Prostate gland (tissue), 2 donors: ENCODE data around the gene ITPR1. TPM values are rescaled to one million over a fixed set of nuclear protein-coding genes. Genes with fewer than 3 reads are reported as not detected.

Source experiments
- DNase-seq: peaks from one replicate; pipeline ENCODE4 v3.0.0-alpha.2; 2019; ENCODE audit warnings: low spot score
- H3K27ac ChIP-seq, 2 donors: fragments of 200-600 bp; sonication (generic); 2 replicates each; pipeline ENCODE4 v1.5.1; 2017 to 2019
- H3K27me3 ChIP-seq: fragments of 200-600 bp; sonication (generic); replicated peaks from 2 replicates; pipeline ENCODE4 v1.5.1; 2019; ENCODE audit not compliant: insufficient read depth
- H3K36me3 ChIP-seq, 2 donors: fragments of 200-600 bp; sonication (generic); 1 replicate in 1 of 2; 2 replicates in 1 of 2; pipeline versions ENCODE4 v1.5.1 to v1.8.1; 2017 to 2019
- H3K4me1 ChIP-seq: fragments of 200-600 bp; sonication (generic); replicated peaks from 2 replicates; pipeline ENCODE4 v1.5.1; 2019
- H3K4me3 ChIP-seq, 2 donors: fragments of 200-600 bp; sonication (generic); 2 replicates each; pipeline ENCODE4 v1.5.1; 2017 to 2019
- H3K9me3 ChIP-seq: fragments of 200-600 bp; sonication (generic); 2 replicates; pipeline ENCODE4 v1.5.1; 2017
- CTCF ChIP-seq, 4 experiments: fragments of 200-600 bp in 2 of 4; fragments of 450-650 bp in 2 of 4; sonication (generic) in 2 of 4; IDR thresholded peaks; 1 replicate in 3 of 4; 2 replicates in 1 of 4; pipeline ENCODE4 v1.5.1; 2016 to 2019; ENCODE audit warnings: antibody characterized with exemption in 4 of 4, mild to moderate bottlenecking in 2 of 4, moderate library complexity in 2 of 4
- POLR2A ChIP-seq: fragments of 450-650 bp; IDR thresholded peaks from one replicate; pipeline ENCODE4 v1.6.1; 2016; ENCODE audit warnings: antibody characterized with exemption, mild to moderate bottlenecking
- POLR2AphosphoS5 ChIP-seq: sonication (generic); formaldehyde crosslinking; IDR thresholded peaks from one replicate; pipeline ENCODE4 v1.6.1; 2017; ENCODE audit warnings: antibody characterized with exemption
- WGBS: methylation state at CpG from one replicate; pipeline ENCODE4 v1.1.5; 2018; 5-methylcytosine and 5-hydroxymethylcytosine counted together
- intact Hi-C: fragments of 100-400 bp; cut with DNase I; formaldehyde crosslinking; loops from one replicate; pipeline ENCODE4 v1.14.2; 2022
- total RNA-seq, 2 donors: library from RNA; depleted of rRNA; stranded (reverse); fragments of >200 nt; gene quantifications; one replicate each; pipeline ENCODE4 v1.1.0, GENCODE V29; 2016

The ITPR1 gene
- total RNA-seq, 2 donors from 2014 or later: 80.0 to 126 TPM

DNA sequence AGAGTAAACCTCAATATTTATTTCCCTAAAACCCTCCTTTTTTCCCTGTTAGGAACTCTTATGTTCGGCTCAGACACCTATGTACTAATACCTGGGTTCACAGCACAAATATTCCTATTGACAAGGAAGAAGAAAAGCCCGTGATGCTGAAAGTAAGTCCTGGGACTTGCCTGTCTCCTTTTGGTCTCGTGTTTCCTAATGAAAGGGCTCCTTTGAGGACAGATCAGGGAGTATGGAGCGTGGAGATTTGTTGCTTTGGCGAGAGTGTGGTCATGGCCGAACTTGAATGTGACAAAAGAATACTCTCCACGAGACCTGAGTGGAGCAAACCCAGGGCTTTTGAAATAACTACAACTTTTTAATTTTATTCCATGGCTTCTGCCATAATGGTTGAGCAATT is 167.8 kb downstream of the ITPR1 start:
- Histone ChIP-seq H3K9me3 (no peaks in the 10 kb centered on the region), H3K4me3 (no peak overlapping the region), H3K4me1 (no peaks in the 10 kb centered on the region), H3K27ac (no peak overlapping the region), H3K27me3 (no peaks in the 10 kb centered on the region), H3K36me3 (peaks cover 0 to 2% of the 10 kb centered on the region in 2 donors)
- intact Hi-C loops: no loop called here
- no peak for DNase-seq
- TF ChIP-seq CTCF (IDR thresholded peaks at IDR 0.05): no peak
- TF ChIP-seq POLR2A: no peak
- 85% methylated on average over 7 of the region's 7 CpGs for WGBS

- H3K36me3 ChIP-seq: peaks cover 0 to 2% of the 10 kb centered on the region in 2 donors
- H3K27me3 ChIP-seq: no peaks in the 10 kb centered on the region
- H3K4me3 ChIP-seq: no peak overlapping the region
- DNase-seq: no peak
- no peaks in the 10 kb centered on the region for H3K9me3 ChIP-seq
- intact Hi-C loops: no loop called here
- no peaks in the 10 kb centered on the region for H3K4me1 ChIP-seq
- WGBS: 92% methylated on average over 2 of the region's 2 CpGs
- TF ChIP-seq POLR2A (no peak), CTCF (IDR thresholded peaks at IDR 0.05) (no peak), POLR2AphosphoS5 (no peak)
- no peak overlapping the region for H3K27ac ChIP-seq
These were observed 171.3 kb downstream of the ITPR1 start for GRCh38 chr3:4664412-4664811.

- no peaks in the 10 kb centered on the region for H3K4me1 ChIP-seq
- no peak overlapping the region for H3K4me3 ChIP-seq
- H3K27me3 ChIP-seq: no peaks in the 10 kb centered on the region
- no peak overlapping the region for H3K27ac ChIP-seq
- TF ChIP-seq POLR2A: no peak
- no peak for TF ChIP-seq CTCF (IDR thresholded peaks at IDR 0.05)
- TF ChIP-seq POLR2AphosphoS5: no peak
- peaks cover 0 to 2% of the 10 kb centered on the region in 2 donors for H3K36me3 ChIP-seq
- DNase-seq: no peak
- no peaks in the 10 kb centered on the region for H3K9me3 ChIP-seq
- intact Hi-C loops: no loop called here
- 93% methylated on average over 8 of the region's 8 CpGs for WGBS
These were observed 172.0 kb downstream of the ITPR1 start for GRCh38 chr3:4665197-4665596.

GRCh38 chr3:4666071-4666470 is 172.9 kb downstream of the ITPR1 start:
- Histone ChIP-seq H3K27ac (no peak overlapping the region), H3K4me1 (no peaks in the 10 kb centered on the region), H3K36me3 (peaks cover 0 to 2% of the 10 kb centered on the region in 2 donors), H3K4me3 (no peak overlapping the region), H3K9me3 (no peaks in the 10 kb centered on the region), H3K27me3 (no peaks in the 10 kb centered on the region)
- TF ChIP-seq POLR2A (no peak), CTCF (IDR thresholded peaks at IDR 0.05) (no peak), POLR2AphosphoS5 (no peak)
- intact Hi-C loops: no loop called here
- WGBS: 84% methylated on average over 2 of the region's 2 CpGs
- no peak for DNase-seq

DNA sequence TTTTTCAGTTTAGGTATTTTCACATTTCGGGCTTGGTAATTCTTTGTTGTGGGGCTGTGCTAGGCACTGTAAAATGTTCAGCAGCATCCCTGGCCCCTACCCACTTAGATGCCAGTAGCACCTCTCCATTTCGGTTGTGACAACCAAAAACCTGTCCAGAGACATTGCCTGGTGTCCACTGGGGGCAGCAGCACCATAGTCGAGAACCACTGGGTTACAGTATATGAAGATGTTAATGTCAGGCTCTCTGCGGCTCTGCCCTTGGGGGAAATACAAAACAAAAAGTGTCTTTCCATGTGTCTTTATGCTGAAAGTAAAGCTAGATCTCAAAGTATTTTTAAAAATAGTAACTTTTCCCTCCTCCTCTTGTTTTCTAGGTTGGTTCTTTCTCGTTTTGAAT is 177.2 kb downstream of the ITPR1 start:
- no peaks in the 10 kb centered on the region for H3K27me3 ChIP-seq
- intact Hi-C loops: no loop called here
- H3K4me1 ChIP-seq: no peaks in the 10 kb centered on the region
- no peaks in the 10 kb centered on the region for H3K9me3 ChIP-seq
- 68% methylated on average over 5 of the region's 5 CpGs for WGBS
- peak in 1 of 4 experiments; percentile 11 for TF ChIP-seq CTCF (IDR thresholded peaks at IDR 0.05)
- no peak for TF ChIP-seq POLR2AphosphoS5
- peaks cover 0 to 2% of the 10 kb centered on the region in 2 donors for H3K36me3 ChIP-seq
- H3K4me3 ChIP-seq: no peak overlapping the region
- no peak overlapping the region for H3K27ac ChIP-seq
- DNase-seq: no peak
